ENCODE measurements around the gene BTLA.

GRCh38 chr3:112477891-112478290 lies 21.4 kb downstream of the BTLA start:
- TF ChIP-seq, protein P1, sequence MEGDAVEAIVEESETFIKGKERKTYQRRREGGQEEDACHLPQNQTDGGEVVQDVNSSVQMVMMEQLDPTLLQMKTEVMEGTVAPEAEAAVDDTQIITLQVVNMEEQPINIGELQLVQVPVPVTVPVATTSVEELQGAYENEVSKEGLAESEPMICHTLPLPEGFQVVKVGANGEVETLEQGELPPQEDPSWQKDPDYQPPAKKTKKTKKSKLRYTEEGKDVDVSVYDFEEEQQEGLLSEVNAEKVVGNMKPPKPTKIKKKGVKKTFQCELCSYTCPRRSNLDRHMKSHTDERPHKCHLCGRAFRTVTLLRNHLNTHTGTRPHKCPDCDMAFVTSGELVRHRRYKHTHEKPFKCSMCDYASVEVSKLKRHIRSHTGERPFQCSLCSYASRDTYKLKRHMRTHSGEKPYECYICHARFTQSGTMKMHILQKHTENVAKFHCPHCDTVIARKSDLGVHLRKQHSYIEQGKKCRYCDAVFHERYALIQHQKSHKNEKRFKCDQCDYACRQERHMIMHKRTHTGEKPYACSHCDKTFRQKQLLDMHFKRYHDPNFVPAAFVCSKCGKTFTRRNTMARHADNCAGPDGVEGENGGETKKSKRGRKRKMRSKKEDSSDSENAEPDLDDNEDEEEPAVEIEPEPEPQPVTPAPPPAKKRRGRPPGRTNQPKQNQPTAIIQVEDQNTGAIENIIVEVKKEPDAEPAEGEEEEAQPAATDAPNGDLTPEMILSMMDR (IDR thresholded peaks at IDR 0.05), result no peak
- TF ChIP-seq POLR2AphosphoS5 (IDR thresholded peaks at IDR 0.05) (no peak), POLR2A (IDR thresholded peaks at IDR 0.05) (no peak)

All from suprapubic skin (tissue), 4 donors.